ENCODE data around the gene OSBPL6. TPM values are rescaled to one million over a fixed set of nuclear protein-coding genes. Genes with fewer than 3 reads are reported as not detected.
"Not testable (repeated sequence)": the region's sequence is repeated elsewhere in the genome, so short reads cannot be mapped to it uniquely, and the experiment has no call there.

The OSBPL6 gene
- total and polyA plus RNA-seq, 10 donors: 0.13 to 2.2 (median 1.4) TPM

GRCh38 chr2:178412047-178412446 lies 217.7 kb downstream of the OSBPL6 start:
- TF ChIP-seq POLR2AphosphoS5 (IDR thresholded peaks at IDR 0.05) (no peak), POLR2A (IDR thresholded peaks at IDR 0.05) (no peak), CTCF (IDR thresholded peaks at IDR 0.05 in 8 of 11, conservative IDR thresholded peaks at IDR 0.05 in 3 of 11) (no peak)
- Histone ChIP-seq H3K27me3 (replicated peaks in 1 of 7) (no peaks in the 10 kb centered on the region), H3K36me3 (no peaks in the 10 kb centered on the region), H3K4me3 (no peak overlapping the region), H3K9me3 (no peaks in the 10 kb centered on the region), H3K27ac (no peak overlapping the region), H3K4me1 (peaks cover 6 to 37% (median 21%) of the 10 kb centered on the region in 6 donors)
- intact Hi-C loops (cut with DNase I; ENCODE audit: low total_unique reads): no loop called here
- WGBS, 5 donors: 66 to 89% (median 87%) methylated on average over 3 of the region's 3 CpGs
- no peak for DNase-seq

GRCh38 chr2:178412453-178412852 lies 218.1 kb downstream of the OSBPL6 start:
- not testable (repeated sequence) for H3K4me3 ChIP-seq
- WGBS, 5 donors: 96 to 97% (median 96%) methylated on average over 8 of the region's 8 CpGs

GRCh38 chr2:178413472-178414265 lies 219.4 kb downstream of the OSBPL6 start:
- Histone ChIP-seq H3K4me1 (peaks cover 6 to 37% (median 21%) of the 10 kb centered on the region in 6 donors), H3K9me3 (no peaks in the 10 kb centered on the region), H3K36me3 (no peaks in the 10 kb centered on the region), H3K4me3 (peak overlapping the region; percentile 45 to 74 (median 57)), H3K27ac (peak overlapping the region; percentile 83 to 94 (median 89)), H3K27me3 (replicated peaks in 1 of 7) (no peaks in the 10 kb centered on the region)
- intact Hi-C loops (cut with DNase I; ENCODE audit: low total_unique reads): no loop called here
- peak; percentile 94 for DNase-seq
- 0 to 1% (median 1%) methylated on average over 38 to 45 of the region's 45 CpGs for WGBS, 5 donors
- TF ChIP-seq CTCF (IDR thresholded peaks at IDR 0.05 in 8 of 11, conservative IDR thresholded peaks at IDR 0.05 in 3 of 11) (peak in 5 of 11 experiments; percentile 29 to 40 (median 30)), POLR2AphosphoS5 (IDR thresholded peaks at IDR 0.05) (peak; percentile 58 to 79 (median 76)), POLR2A (IDR thresholded peaks at IDR 0.05) (no peak)

More at GRCh38 chr2:178412453-178412852, 218.1 kb downstream of the OSBPL6 start:
- DNase-seq; intact Hi-C loops (cut with DNase I; ENCODE audit: low total_unique reads); H3K27ac ChIP-seq; H3K36me3 ChIP-seq; H3K9me3 ChIP-seq; H3K27me3 ChIP-seq (replicated peaks in 1 of 7): not testable (repeated sequence)
- peaks cover 6 to 37% (median 21%) of the 10 kb centered on the region in 6 donors for H3K4me1 ChIP-seq

GRCh38 chr2:178414266-178415247 lies 220.2 kb downstream of the OSBPL6 start:
- intact Hi-C loops (cut with DNase I; ENCODE audit: low total_unique reads): no loop called here
- Histone ChIP-seq H3K27ac (peak overlapping the region; percentile 14 to 94 (median 89)), H3K36me3 (no peaks in the 10 kb centered on the region), H3K27me3 (replicated peaks in 1 of 7) (no peaks in the 10 kb centered on the region), H3K4me1 (peaks cover 6 to 37% (median 21%) of the 10 kb centered on the region in 6 donors), H3K9me3 (no peaks in the 10 kb centered on the region), H3K4me3 (peak overlapping the region; percentile 45 to 74 (median 57))
- WGBS, 5 donors: 13 to 17% (median 15%) methylated on average over 20 to 21 of the region's 21 CpGs
- peak; percentile 91 for DNase-seq
- TF ChIP-seq CTCF (IDR thresholded peaks at IDR 0.05 in 8 of 11, conservative IDR thresholded peaks at IDR 0.05 in 3 of 11): peak; percentile 70 to 90 (median 87)
- TF ChIP-seq POLR2AphosphoS5 (IDR thresholded peaks at IDR 0.05): peak in 2 of 3 donors; percentile 72 to 74
- peak in 1 of 3 donors; percentile 34 for TF ChIP-seq POLR2A (IDR thresholded peaks at IDR 0.05)
